CD8-positive, alpha-beta memory T cell (primary cell): Measurements from ENCODE around the gene KCTD11. TPM values are rescaled to one million over a fixed set of nuclear protein-coding genes. Genes with fewer than 3 reads are reported as not detected.
A peak's percentile ranks its signal among the peaks of the same experiment; 100 is the strongest.

Experiments
- CTCF ChIA-PET: fragments of 350-600 bp; sonication (Branson Sonifier 250); formaldehyde crosslinking; loops from one replicate; lab custom pipeline; 2021; ENCODE audit warnings: antibody characterized with exemption; lab: Charles Lee
- POLR2A ChIA-PET: fragments of 350-600 bp; sonication (Branson Sonifier 250); formaldehyde crosslinking; loops from one replicate; lab custom pipeline; 2021; ENCODE audit warnings: antibody characterized with exemption; lab: Charles Lee
- DNase-seq, 5 donors: peaks; one replicate each; pipeline versions ENCODE4 v3.0.0 to v3.0.0-alpha.2; 2020 to 2022; ENCODE audit warnings: mixed read lengths in 1 of 5
- H3K27ac ChIP-seq: one replicate; pipeline ENCODE4 v1.7.0; 2013; ENCODE audit warnings: low read depth, mild to moderate bottlenecking, low read length, moderate library complexity
- H3K27me3 ChIP-seq: 2 replicates; pipeline ENCODE4 v1.7.0; 2013; ENCODE audit warnings: low read length, mild to moderate bottlenecking; ENCODE audit not compliant: insufficient read depth, poor library complexity, severe bottlenecking
- H3K36me3 ChIP-seq: 2 replicates; pipeline ENCODE4 v1.7.0; 2013; ENCODE audit warnings: mild to moderate bottlenecking, low read length, moderate library complexity; ENCODE audit not compliant: insufficient read depth
- H3K4me1 ChIP-seq: 2 replicates; pipeline ENCODE4 v1.7.0; 2013; ENCODE audit warnings: mild to moderate bottlenecking, low read length, moderate library complexity; ENCODE audit not compliant: insufficient read depth
- H3K4me3 ChIP-seq: 2 replicates; pipeline ENCODE4 v1.7.0; 2013; ENCODE audit warnings: mild to moderate bottlenecking, low read length
- H3K9me3 ChIP-seq: 2 replicates; pipeline ENCODE4 v1.7.0; 2013; ENCODE audit warnings: mild to moderate bottlenecking, low read length
- H3K27ac Mint-ChIP-seq, 8 donors: one replicate each; pipeline ENCODE4 v1.8.0; 2020 to 2021; ENCODE audit warnings: mixed read lengths in 8 of 8, mild to moderate bottlenecking in 6 of 8, inconsistent platforms in 3 of 8, moderate library complexity in 3 of 8
- H3K27me3 Mint-ChIP-seq, 2 donors: one replicate each; pipeline ENCODE4 v1.8.0; 2020 to 2021; ENCODE audit warnings: mixed read lengths in 2 of 2, mild to moderate bottlenecking in 1 of 2, moderate library complexity in 1 of 2
- H3K36me3 Mint-ChIP-seq, 3 donors: one replicate each; pipeline ENCODE4 v1.8.0; 2020 to 2021; ENCODE audit warnings: mixed read lengths in 3 of 3, inconsistent platforms in 1 of 3, mild to moderate bottlenecking in 1 of 3
- H3K4me1 Mint-ChIP-seq, 3 donors: one replicate each; pipeline ENCODE4 v1.8.0; 2020 to 2021; ENCODE audit warnings: mixed read lengths in 3 of 3, inconsistent platforms in 1 of 3, mild to moderate bottlenecking in 1 of 3
- H3K4me3 Mint-ChIP-seq, 7 donors: one replicate each; pipeline ENCODE4 v1.8.0; 2020 to 2021; ENCODE audit warnings: mixed read lengths in 7 of 7, mild to moderate bottlenecking in 6 of 7, moderate library complexity in 4 of 7, inconsistent platforms in 2 of 7
- H3K9me3 Mint-ChIP-seq, 5 donors: one replicate each; pipeline ENCODE4 v1.8.0; 2020 to 2022; ENCODE audit warnings: mixed read lengths in 5 of 5, mild to moderate bottlenecking in 3 of 5, moderate library complexity in 2 of 5, inconsistent platforms in 1 of 5
- polyA plus RNA-seq: library from polyadenylated mRNA; unstranded; fragments of 300-500 nt; fragmentation: Illumina TruSeq; gene quantifications from one replicate; pipeline ENCODE4 v1.2.3, GENCODE V29; 2021
- total RNA-seq, 2 experiments: library from RNA; stranded (reverse); gene quantifications; one replicate each; pipeline ENCODE4 v1.2.3, GENCODE V29; 2021

KCTD11 gene
- total and polyA plus RNA-seq, 3 experiments from 2014 or later: 1.9 to 5.1 (median 4.6) TPM

DNA sequence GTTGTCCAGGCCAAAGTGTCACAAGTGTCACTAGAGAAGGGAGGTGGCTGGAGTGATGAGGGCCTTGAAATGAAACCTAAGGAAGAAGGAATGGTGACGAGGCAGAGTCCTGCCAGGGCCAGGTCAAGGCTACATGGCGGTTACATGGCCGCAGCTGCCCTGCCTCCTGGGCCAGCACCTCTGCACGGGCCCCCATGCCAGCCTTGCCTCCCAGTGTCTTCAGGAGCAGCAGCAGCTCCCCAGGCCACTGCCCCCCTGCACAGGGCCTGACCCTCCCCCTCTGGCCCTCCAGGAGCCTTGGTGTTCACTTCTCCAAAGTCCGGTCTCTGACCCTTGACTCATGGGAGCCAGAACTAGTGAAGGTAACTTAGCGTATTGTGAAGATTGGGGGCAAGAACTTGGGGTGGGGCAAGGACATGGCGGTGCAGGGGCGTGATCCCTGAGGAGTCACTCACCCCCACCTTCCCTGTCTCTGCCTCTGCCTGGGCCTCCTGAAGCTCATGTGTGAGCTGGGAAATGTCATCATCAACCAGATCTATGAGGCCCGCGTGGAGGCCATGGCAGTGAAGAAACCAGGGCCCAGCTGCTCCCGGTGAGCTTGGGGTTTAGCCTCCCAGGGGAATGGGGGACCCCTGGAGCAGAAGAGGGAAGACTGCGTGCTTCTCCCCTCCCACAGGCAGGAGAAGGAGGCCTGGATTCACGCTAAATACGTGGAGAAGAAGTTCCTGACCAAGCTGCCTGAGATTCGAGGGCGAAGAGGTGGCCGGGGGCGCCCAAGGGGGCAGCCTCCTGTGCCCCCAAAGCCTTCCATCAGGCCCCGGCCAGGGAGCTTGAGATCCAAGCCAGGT is 4.1 kb upstream of the KCTD11 start:
- ChIA-PET POLR2A (interaction anchor here (0.7 kb wide), 1 partner anchor 11 kb away, joined by 3 read pairs; the partner anchor contains the start of gene ACAP1), CTCF (interaction anchor here (0.9 to 9.3 kb wide), 5 partner anchors 12 to 24 kb away, joined by 3 to 79 read pairs (median 4); partner anchors contain the start of genes ACAP1 and NEURL4)
- Histone ChIP-seq H3K27me3 (no peaks in the 10 kb centered on the region), H3K4me3 (no peak overlapping the region), H3K9me3 (no peaks in the 10 kb centered on the region), H3K4me1 (peaks cover 22% of the 10 kb centered on the region), H3K36me3 (peaks cover 51% of the 10 kb centered on the region), H3K27ac (no peak overlapping the region)
- DNase-seq: no peak
- peak overlapping the region in 6 of 8 donors; percentile 17 to 96 (median 84) for H3K27ac Mint-ChIP-seq
- no peaks in the 10 kb centered on the region for H3K27me3 Mint-ChIP-seq
- no peaks in the 10 kb centered on the region for H3K9me3 Mint-ChIP-seq
- peaks cover 23 to 48% (median 26%) of the 10 kb centered on the region in 3 donors for H3K4me1 Mint-ChIP-seq
- no peak overlapping the region for H3K4me3 Mint-ChIP-seq
- H3K36me3 Mint-ChIP-seq: peaks cover 0 to 70% (median 13%) of the 10 kb centered on the region in 3 donors

DNA sequence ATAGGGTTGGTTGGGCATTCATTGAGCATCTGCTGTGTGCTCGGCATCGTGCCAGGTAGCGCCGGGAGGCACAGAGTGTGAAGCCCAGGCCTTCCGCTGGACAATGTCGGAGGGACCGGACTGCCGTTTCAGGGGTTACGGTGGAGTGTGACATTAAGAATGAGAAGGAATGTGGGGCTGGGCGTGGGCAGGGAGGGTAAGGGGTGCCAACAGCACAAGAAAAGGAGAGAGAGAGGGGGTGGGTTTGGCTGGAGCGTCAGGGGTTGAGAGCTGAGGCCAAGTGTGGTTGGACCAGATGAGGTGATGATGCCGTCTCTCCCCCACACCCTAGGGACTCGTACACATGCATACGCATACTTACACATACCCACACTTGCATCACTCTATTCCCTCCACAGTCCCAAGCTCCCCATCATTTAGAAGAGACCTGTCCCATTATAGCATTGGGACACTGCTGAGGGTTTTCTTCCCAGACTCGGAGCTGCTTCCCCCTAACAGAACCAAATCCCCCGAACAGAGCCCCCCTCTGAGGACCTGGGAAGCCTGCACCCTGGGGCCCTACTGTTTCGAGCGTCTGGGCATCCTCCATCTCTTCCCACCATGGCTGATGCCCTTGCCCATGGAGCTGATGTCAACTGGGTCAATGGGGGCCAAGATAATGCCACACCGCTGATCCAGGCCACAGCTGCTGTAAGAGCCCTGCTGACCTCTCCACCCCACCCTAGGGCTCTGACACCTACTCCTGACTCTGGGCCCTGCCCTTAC is 3.3 kb upstream of the KCTD11 start:
- ChIA-PET CTCF (interaction anchor here (0.9 to 9.3 kb wide), 8 partner anchors 12 to 235 kb away, joined by 3 to 79 read pairs (median 4); partner anchors contain the start of genes ACAP1, MPDU1 and NEURL4), POLR2A (interaction anchor here (0.7 kb wide), 1 partner anchor 12 kb away, joined by 3 read pairs; the partner anchor contains the start of gene ACAP1)
- Mint-ChIP-seq H3K27me3 (no peaks in the 10 kb centered on the region), H3K4me3 (peak overlapping the region in 3 of 7 donors; percentile 20 to 93 (median 28)), H3K27ac (peak overlapping the region; percentile 36 to 96 (median 81)), H3K36me3 (peaks cover 0 to 63% (median 11%) of the 10 kb centered on the region in 3 donors), H3K4me1 (peaks cover 24 to 56% (median 29%) of the 10 kb centered on the region in 3 donors), H3K9me3 (no peaks in the 10 kb centered on the region)
- Histone ChIP-seq H3K27me3 (no peaks in the 10 kb centered on the region), H3K27ac (no peak overlapping the region), H3K9me3 (no peaks in the 10 kb centered on the region), H3K36me3 (peaks cover 45% of the 10 kb centered on the region), H3K4me1 (peaks cover 23% of the 10 kb centered on the region), H3K4me3 (no peak overlapping the region)
- DNase-seq: no peak

DNA sequence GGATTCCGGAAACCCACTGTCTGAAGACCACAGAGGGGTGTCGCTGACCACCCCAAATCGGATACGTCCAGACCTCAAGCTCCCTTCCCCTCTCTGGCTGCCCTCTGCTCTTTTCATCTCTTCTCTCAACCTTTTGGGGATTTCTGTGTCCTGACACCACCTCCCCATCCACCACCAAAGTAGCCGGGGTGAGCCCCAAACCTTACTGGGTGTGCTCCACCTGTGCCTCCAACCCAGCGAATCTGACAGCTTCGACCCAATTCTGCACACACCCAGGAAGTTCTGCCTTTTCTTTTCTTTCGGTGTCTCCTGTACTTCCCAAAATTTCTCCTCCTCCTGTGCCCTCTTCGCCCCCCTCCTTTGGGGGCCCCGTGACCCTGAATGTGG is 534 bp downstream of the KCTD11 start:
- H3K36me3 Mint-ChIP-seq: peaks cover 0 to 27% (median under 1%) of the 10 kb centered on the region in 3 donors

DNA sequence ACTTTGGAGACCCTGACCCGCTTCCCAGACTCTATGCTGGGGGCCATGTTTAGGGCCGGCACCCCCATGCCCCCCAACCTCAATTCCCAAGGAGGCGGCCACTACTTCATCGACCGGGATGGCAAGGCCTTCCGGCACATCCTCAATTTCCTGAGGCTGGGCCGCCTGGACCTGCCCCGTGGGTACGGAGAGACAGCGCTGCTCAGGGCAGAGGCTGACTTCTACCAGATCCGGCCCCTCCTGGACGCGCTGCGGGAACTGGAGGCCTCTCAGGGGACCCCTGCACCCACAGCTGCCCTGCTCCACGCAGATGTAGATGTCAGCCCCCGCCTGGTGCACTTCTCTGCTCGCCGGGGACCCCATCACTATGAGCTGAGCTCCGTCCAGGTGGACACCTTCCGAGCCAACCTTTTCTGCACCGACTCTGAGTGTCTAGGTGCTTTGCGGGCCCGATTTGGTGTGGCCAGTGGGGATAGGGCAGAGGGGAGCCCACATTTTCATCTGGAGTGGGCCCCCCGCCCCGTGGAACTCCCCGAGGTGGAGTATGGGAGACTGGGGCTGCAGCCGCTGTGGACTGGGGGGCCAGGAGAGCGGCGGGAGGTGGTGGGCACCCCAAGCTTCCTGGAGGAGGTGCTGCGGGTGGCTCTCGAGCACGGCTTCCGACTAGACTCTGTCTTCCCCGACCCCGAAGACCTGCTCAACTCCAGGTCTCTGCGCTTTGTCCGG is 1.1 kb downstream of the KCTD11 start:
- H3K27ac ChIP-seq: peak overlapping the region; percentile 64
- Mint-ChIP-seq H3K36me3 (peaks cover 0 to 22% (median 0%) of the 10 kb centered on the region in 3 donors), H3K4me3 (peak overlapping the region in 6 of 7 donors; percentile 83 to 93 (median 88)), H3K27me3 (no peaks in the 10 kb centered on the region), H3K4me1 (peaks cover 32 to 61% (median 34%) of the 10 kb centered on the region in 3 donors), H3K9me3 (no peaks in the 10 kb centered on the region), H3K27ac (peak overlapping the region; percentile 90 to 98 (median 96))
- H3K36me3 ChIP-seq: peaks cover 2% of the 10 kb centered on the region
- no peaks in the 10 kb centered on the region for H3K9me3 ChIP-seq
- peaks cover 30% of the 10 kb centered on the region for H3K4me1 ChIP-seq
- H3K4me3 ChIP-seq: peak overlapping the region; percentile 52
- ChIA-PET CTCF (interaction anchor here (0.6 to 5.5 kb wide), 9 partner anchors 8 to 236 kb away, joined by 3 to 78 read pairs (median 5); partner anchors contain the start of genes ACAP1, NEURL4, SENP3 and TMEM102), POLR2A (interaction anchor here (1.3 to 1.7 kb wide), 2 partner anchors 17 to 31 kb away, joined by 4 read pairs; partner anchors contain the start of gene ACAP1)
- DNase-seq: no peak
- no peaks in the 10 kb centered on the region for H3K27me3 ChIP-seq

More for the DNA sequence above, 534 bp downstream of the KCTD11 start:
- peaks cover 7% of the 10 kb centered on the region for H3K36me3 ChIP-seq
- no peaks in the 10 kb centered on the region for H3K9me3 ChIP-seq
- Mint-ChIP-seq H3K4me1 (peaks cover 32 to 61% (median 34%) of the 10 kb centered on the region in 3 donors), H3K27ac (peak overlapping the region; percentile 90 to 98 (median 96)), H3K4me3 (peak overlapping the region; percentile 74 to 93 (median 87)), H3K9me3 (no peaks in the 10 kb centered on the region), H3K27me3 (no peaks in the 10 kb centered on the region)
- peak overlapping the region; percentile 64 for H3K27ac ChIP-seq
- DNase-seq: peak in 1 of 5 donors; percentile 10
- ChIA-PET CTCF (interaction anchor here (0.6 to 5.3 kb wide), 6 partner anchors 8 to 236 kb away, joined by 3 to 46 read pairs (median 3); partner anchors contain the start of genes ACAP1 and SENP3), POLR2A (interaction anchor here (1.3 to 3.0 kb wide), 3 partner anchors 16 to 32 kb away, joined by 4 to 21 read pairs (median 4); partner anchors contain the start of genes ACAP1 and NEURL4)
- H3K4me1 ChIP-seq: peaks cover 30% of the 10 kb centered on the region
- peak overlapping the region; percentile 52 for H3K4me3 ChIP-seq
- H3K27me3 ChIP-seq: no peaks in the 10 kb centered on the region

DNA sequence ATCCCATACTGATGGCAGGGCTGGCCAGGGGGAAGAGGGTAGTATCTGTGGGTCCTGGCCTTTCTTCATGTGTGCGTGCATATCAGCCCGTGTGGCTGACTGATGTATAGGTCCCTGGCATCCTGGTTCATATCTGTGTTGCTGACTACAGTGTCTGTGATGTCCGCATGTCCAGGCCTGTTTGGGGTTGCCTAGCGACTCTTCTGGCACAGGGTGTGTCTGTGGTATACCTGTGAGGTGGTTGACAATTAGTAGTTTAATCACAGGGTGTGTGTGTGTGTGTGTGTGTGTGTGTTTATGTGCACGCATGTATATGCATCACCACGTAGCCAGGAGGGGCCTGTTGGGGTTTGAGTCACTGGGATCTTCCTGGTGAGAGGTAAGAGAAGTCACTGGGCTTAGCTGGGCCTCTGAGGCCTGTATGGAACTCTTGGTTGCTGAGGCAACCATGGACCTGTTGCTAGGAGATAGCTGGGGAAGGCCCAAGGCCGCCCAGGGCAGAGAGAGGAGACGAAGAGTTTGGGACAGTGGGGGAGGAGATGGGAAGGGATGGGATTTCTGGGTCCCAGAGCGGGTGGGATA is 2.4 kb downstream of the KCTD11 start:
- Histone ChIP-seq H3K9me3 (no peaks in the 10 kb centered on the region), H3K27me3 (no peaks in the 10 kb centered on the region), H3K27ac (no peak overlapping the region), H3K4me1 (peaks cover 30% of the 10 kb centered on the region), H3K4me3 (no peak overlapping the region), H3K36me3 (no peaks in the 10 kb centered on the region)
- H3K36me3 Mint-ChIP-seq: peaks cover 0 to 9% (median 0%) of the 10 kb centered on the region in 3 donors
- peaks cover 29 to 52% (median 34%) of the 10 kb centered on the region in 3 donors for H3K4me1 Mint-ChIP-seq
- ChIA-PET CTCF (interaction anchor here (0.9 to 5.5 kb wide), 9 partner anchors 9 to 230 kb away, joined by 3 to 78 read pairs (median 14); partner anchors contain the start of genes ACAP1, MPDU1, NEURL4 and SENP3), POLR2A (interaction anchor here (1.7 to 2.3 kb wide), 2 partner anchors 30 to 207 kb away, joined by 4 to 8 read pairs; partner anchors contain the start of gene SENP3)
- no peak for DNase-seq
- H3K4me3 Mint-ChIP-seq: peak overlapping the region in 2 of 7 donors; percentile 36 to 43
- H3K27ac Mint-ChIP-seq: peak overlapping the region in 7 of 8 donors; percentile 1 to 92 (median 70)
- H3K27me3 Mint-ChIP-seq: peaks cover 0 to 1% of the 10 kb centered on the region in 2 donors
- H3K9me3 Mint-ChIP-seq: no peaks in the 10 kb centered on the region

DNA sequence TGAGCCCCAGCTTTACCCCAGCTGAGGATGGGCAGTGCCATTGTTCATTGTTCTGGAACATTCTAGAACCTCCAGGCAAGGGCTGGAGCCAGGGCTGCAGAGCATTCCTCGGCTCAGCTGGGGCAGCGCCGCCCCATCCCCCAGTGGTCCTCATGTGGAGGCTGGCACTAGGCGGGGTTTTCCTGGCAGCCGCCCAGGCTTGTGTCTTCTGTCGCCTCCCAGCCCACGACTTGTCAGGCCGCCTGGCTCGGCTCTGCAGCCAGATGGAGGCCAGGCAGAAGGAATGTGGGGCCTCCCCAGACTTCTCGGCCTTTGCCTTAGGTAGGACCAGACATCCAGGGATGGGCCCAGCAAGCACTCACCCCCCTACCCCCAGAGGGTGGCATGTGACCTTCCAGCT is 3.1 kb downstream of the KCTD11 start, which contains the start of gene TMEM95:
TSS of gene TMEM95 (plus strand) at position 104 of the 400 bp plus-strand sequence. CDS start at position 153, 49 bp downstream.
- peaks cover 0 to 1% of the 10 kb centered on the region in 2 donors for H3K27me3 Mint-ChIP-seq
- DNase-seq: no peak
- H3K9me3 ChIP-seq: no peaks in the 10 kb centered on the region
- ChIA-PET CTCF (interaction anchor here (0.8 to 5.5 kb wide), 26 partner anchors 10 to 230 kb away, joined by 3 to 78 read pairs (median 5); partner anchors contain the start of genes ACAP1, MPDU1, NEURL4 and SENP3), POLR2A (interaction anchor here (0.5 to 2.3 kb wide), 3 partner anchors 22 to 206 kb away, joined by 5 to 15 read pairs (median 8); partner anchors contain the start of gene SENP3)
- peak within 1 kb of the TSS in 7 of 8 donors; percentile 41 to 92 (median 70) for H3K27ac Mint-ChIP-seq
- H3K4me1 ChIP-seq: peaks cover 25% of the 10 kb centered on the region
- H3K4me3 ChIP-seq: no peak within 1 kb of the TSS
- H3K4me3 Mint-ChIP-seq: peak within 1 kb of the TSS in 3 of 7 donors; percentile 36 to 51 (median 43)
- H3K27ac ChIP-seq: no peak within 1 kb of the TSS
- peaks cover 0 to 6% (median 0%) of the 10 kb centered on the region in 3 donors for H3K36me3 Mint-ChIP-seq
- H3K9me3 Mint-ChIP-seq: no peaks in the 10 kb centered on the region
- no peaks in the 10 kb centered on the region for H3K36me3 ChIP-seq
- peaks cover 24 to 46% (median 27%) of the 10 kb centered on the region in 3 donors for H3K4me1 Mint-ChIP-seq
- H3K27me3 ChIP-seq: no peaks in the 10 kb centered on the region
